Suprapubic skin (tissue), 3 donors: ENCODE results near the gene PKN2.

ENCODE experiments used
- CTCF ChIP-seq, 2 donors: fragments of 200-600 bp in 1 of 2; fragments of 450-650 bp in 1 of 2; sonication (generic) in 1 of 2; IDR thresholded peaks; one replicate each; pipeline ENCODE4 v1.5.1; 2016 to 2019; ENCODE audit warnings: antibody characterized with exemption in 2 of 2, mild to moderate bottlenecking in 1 of 2, moderate library complexity in 1 of 2
- EP300 ChIP-seq: sonication (generic); formaldehyde crosslinking; IDR thresholded peaks from one replicate; pipeline ENCODE4 v1.6.1; 2017; ENCODE audit warnings: antibody characterized with exemption

- TF ChIP-seq CTCF (IDR thresholded peaks at IDR 0.05) (no peak), EP300 (no peak)
These were observed 62.8 kb downstream of the PKN2 start for GRCh38 chr1:88746916-88747315.
